Stimulated activated CD8-positive, alpha-beta memory T cell treated with anti-CD3 and anti-CD28 coated beads, Interleukin-12 subunit alpha, Interleukin-12 subunit beta, amount 100 ng/mL, for 4 hours (primary cell): Measurements from ENCODE around the gene SULT1E1.
"Not testable (repeated sequence)": the region's sequence is repeated elsewhere in the genome, so short reads cannot be mapped to it uniquely, and the experiment has no call there.

ENCODE experiments used
- DNase-seq: peaks from one replicate; pipeline ENCODE4 v3.0.0-alpha.2; 2020; ENCODE audit warnings: low read depth

Gene SULT1E1

DNA sequence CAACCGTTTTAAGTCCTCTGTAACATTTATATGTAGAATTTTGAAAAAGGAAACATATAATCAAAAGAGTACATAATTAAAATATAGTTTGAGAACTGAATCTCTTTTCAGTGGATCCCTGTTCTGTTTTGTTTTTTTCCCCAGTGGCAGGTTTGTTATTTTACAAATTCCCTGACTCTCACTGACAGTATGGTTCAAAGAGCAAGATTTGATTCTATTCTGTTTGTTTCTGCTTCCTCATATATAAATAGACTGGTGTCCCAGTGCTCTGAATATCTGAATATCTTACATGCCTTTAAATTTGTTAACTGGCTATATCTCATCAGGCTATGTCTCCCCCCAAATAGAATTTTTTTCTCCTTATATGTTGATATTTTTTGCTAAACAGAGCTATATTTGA is 16.6 kb downstream of the SULT1E1 start:
- no peak for DNase-seq

DNA sequence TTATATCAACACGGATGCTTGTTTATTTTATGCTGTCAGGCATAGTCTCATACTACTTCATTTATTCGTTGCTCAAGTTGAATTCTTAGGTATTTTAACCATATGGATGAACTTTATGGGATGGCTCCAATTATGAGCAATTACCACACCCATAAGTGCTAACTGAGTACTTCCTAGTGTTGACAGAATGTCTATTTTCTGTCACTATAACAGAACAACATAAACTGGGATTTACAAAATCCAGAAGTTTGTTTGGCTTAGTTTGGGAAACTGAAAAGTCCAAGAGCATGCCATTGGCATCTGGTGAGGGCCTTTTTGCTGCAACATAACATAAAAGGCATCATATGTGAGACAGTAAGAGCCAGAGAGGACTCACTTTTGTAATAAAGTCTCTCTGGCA is 21.0 kb downstream of the SULT1E1 start:
- DNase-seq: no peak

DNA sequence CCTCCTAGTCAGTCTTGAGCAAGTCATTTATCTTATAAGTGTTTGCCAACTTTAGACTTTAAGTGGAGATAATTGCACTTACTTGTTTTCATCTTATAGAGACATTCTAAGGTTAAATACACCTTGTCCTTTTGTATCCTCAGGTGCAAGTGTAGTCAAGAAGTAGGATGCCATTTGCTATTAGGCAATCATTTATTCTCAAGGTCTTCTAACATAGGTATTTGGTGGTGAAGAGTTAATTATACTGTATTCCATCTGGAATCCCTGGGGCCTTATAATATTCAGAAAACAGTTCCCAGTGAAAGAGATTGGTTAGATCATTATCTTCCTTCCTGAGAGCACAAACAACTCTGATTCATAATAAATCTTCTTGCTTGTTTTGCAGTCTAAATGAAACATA is 23.7 kb downstream of the SULT1E1 start:
- DNase-seq: no peak

DNA sequence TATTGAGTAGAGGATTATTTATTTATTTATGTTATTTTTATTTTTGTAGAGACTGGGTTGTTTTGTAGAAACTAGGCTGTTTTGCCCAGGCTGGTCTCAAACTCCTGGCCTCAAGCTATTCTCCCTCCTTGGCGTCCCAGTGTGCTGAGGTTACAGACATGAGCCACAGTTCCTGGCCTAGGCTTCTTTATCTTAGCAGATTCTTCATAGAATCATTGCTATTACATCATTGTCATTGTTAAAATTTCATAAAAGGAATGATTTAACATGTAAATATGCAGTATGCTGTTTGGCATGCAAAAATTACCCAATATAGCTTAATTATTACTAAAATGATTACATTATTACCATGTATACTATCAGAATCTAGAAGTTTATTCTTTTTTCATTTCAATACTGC is 24.2 kb downstream of the SULT1E1 start:
- DNase-seq: no peak

GRCh38 chr4:69833251-69833650 is 26.7 kb downstream of the SULT1E1 start:
- DNase-seq: no peak

DNA sequence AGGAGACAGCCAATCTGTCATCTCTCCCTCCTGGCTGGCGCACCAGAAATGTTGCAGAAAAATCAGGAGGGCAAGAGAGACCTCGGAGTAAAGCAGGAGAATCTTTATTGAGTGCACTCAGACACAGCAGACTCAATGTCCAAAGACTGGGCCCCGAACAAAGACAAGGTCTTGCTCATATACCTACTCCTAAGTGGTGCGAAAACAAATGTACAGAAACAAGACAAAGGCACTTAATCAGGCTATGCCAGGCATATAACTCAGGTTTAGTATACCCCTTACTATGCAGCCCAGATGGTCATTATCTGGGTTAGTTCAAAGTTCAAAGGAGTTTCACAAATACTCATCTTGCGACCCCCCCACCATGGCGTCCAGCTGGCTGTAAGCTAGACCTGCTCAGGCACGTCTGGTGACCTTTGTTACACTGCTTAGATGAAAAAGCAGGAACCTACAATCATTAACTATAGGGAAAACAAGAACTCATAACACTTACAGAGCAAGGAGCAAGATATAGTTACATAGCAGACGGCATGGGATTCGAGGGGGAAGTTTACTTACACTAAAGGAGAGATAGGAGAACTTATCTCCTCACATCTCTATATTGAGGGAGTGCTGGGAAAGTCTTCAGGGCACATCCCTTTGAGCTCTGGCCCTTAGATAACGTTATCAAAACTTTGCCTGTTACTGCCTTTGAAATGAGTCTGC is 27.5 kb downstream of the SULT1E1 start:
- no peak for DNase-seq

- no peak for DNase-seq
These were observed 28.2 kb downstream of the SULT1E1 start for GRCh38 chr4:69831646-69832325.

DNA sequence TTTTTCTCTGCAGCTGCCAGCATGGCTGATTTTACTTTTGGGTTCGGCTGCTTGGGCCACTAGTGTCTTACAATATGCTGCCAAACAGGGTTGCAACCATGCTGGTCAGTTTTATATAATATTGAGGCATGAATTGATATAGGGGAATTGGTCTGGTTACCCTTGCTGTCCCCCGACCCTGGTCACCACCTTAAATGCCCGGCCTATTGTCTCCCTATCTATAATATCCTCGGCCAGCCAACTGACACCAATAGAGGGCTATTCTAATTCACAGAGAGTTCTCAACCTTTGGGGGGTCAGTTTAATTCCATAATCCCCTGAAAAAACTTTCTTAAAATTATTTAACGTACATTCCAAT is 28.7 kb downstream of the SULT1E1 start:
- no peak for DNase-seq

- no peak for DNase-seq
These were observed 29.2 kb downstream of the SULT1E1 start for GRCh38 chr4:69830560-69831269.

DNA sequence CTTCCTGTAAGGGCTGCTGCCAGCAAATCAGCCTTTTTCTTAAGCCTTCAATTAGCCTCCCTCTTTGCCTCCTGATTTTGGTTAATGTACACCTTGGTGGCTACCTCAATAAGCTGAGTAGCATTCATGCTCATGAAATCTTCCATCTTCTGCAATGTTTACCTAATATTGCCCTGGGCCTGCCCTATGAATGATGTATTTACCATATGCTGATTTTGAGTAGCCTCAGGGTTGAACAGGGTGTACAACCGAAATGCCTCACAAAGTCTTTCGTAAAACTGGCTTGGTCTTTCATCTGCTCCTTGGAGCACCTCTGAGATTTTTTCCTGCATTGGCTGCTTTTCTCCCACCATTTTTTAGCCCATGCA is 29.8 kb downstream of the SULT1E1 start:
- no peak for DNase-seq

DNA sequence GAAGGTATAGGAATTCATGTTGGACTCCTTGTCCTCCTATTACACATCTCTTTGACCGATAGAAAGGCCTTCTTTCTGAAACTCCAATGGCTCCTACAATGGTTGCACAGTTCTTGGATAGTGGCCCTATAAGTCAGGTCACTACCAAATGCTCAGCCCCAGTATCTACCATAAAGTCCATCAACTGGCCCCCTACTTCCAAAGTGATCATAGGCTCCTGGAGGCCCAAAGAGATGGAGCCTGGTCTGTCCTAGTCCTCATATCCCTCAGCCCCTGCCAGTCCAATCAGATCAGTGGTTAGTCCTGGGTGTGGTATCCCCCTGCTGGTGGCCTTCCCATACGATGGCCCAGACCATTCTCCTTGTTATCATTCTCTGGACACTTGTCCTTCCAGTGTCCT is 30.3 kb downstream of the SULT1E1 start:
- DNase-seq: no peak

- DNase-seq: no peak
These were observed 31.1 kb downstream of the SULT1E1 start for GRCh38 chr4:69828828-69829227.

DNA sequence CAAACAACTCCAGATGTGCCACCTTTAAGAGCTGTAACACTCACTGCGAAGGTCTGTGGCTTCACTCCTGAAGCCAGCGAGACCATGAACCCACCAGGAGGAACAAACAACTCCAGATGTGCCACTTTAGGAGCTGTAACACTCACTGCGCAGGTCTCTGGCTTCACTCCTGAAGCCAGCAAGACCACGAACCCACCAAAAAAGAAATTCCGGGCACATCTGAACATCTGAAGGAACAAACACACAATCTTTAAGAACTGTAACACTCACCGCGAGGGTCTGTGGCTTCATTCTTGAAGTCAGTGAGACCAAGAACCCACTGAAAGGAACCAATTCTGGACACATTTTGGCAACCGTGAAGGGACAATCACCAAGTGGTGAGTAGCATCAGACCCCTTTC is 34.9 kb downstream of the SULT1E1 start:
- DNase-seq: not testable (repeated sequence)

GRCh38 chr4:69823481-69824186 is 36.3 kb downstream of the SULT1E1 start:
- DNase-seq: no peak

- DNase-seq: no peak
These were observed 36.9 kb downstream of the SULT1E1 start for GRCh38 chr4:69823048-69823447.

DNA sequence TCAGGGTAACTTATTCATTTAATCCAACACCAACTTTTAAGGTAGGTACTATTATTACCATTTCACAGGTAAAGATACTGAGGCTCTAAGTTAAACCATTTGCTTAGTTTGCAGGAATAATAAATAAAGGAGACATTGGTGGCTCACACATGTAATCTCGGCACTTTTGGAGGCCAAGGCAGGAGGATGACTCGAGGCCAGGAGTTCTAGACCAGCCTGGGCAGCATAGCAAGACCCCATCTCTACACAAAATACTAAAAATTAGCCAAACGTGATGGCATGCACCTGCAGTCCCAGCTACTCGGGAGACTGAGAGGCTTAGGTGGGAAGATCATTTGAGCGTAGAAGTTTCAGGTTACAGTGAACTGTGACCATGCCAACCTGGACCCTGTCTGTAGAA is 37.7 kb downstream of the SULT1E1 start:
- no peak for DNase-seq

DNA sequence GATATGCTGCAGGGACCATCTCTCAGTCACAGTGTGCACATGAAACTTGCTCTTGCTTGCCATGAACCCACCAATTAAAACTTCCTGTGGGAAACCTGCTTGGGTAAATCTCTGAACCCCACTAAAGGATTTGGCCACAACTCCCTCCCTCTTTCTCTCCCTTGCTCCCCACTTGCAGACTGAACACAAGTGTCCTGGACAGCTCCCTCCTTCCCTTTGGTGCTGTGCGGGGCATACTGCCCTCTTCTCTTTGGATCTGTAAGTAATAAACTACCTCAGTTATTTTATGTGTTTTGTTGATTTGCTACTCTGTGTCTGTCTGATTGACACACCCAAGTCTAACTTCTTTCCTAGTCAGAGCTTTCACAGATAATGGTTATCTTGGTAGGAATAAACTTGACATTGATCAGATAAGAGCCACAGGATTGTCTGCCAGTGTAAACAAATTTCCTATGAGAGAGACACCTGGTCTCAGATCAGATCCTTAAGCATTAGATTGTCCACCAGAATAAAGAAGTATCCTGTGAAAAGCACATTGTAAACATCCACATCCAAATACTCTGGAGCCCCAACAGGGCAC is 41.8 kb downstream of the SULT1E1 start:
- DNase-seq: no peak

GRCh38 chr4:69816236-69816635 is 43.7 kb downstream of the SULT1E1 start:
- DNase-seq: no peak

GRCh38 chr4:69813628-69814027 is 46.3 kb downstream of the SULT1E1 start:
- no peak for DNase-seq

DNA sequence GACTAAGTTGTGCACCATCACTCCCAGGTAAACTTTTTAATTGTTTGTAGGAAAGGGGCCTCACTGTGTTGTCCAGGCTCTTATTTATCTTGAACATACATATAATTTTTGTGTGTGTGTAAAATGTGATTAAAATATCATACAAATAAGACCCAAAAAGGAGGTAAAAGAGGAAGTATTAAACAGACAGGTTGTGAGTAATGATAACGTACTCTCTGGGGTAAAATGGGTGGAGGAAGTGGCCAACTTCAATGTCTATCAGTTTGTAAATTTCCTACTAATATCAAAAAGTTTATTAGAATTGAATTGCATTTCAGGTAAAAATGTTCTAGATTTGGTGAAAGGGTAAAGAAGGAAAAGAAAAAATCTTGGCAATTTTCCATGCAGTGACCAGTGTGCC is 48.8 kb downstream of the SULT1E1 start:
- DNase-seq: no peak

- no peak for DNase-seq
These were observed 59.3 kb downstream of the SULT1E1 start for GRCh38 chr4:69800599-69800998.

DNA sequence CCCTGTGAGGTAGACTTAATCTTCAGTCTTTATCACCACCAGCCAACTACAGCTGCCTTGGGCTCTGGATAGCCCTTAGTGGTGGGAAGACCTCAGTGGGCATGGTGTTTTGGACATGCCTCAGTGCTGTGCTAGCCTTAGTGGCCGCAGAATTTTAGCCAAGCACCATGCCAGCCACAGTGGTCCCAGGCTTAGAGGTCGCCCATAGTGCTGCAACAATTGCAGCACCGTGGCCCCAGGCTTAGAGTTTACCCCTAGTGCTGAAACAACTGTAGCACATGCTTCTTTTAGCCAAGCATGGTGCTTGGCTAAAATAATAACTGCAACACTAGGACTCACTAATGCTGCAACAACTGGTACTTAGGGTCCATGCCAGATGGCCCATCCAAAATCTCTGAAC is 60.6 kb downstream of the SULT1E1 start:
- no peak for DNase-seq

- DNase-seq: no peak
These were observed 66.2 kb downstream of the SULT1E1 start for GRCh38 chr4:69793732-69794131.
